ENCODE data around the gene CAMTA1.
A peak's percentile ranks its signal among the peaks of the same experiment; 100 is the strongest.

CAMTA1 gene

DNA sequence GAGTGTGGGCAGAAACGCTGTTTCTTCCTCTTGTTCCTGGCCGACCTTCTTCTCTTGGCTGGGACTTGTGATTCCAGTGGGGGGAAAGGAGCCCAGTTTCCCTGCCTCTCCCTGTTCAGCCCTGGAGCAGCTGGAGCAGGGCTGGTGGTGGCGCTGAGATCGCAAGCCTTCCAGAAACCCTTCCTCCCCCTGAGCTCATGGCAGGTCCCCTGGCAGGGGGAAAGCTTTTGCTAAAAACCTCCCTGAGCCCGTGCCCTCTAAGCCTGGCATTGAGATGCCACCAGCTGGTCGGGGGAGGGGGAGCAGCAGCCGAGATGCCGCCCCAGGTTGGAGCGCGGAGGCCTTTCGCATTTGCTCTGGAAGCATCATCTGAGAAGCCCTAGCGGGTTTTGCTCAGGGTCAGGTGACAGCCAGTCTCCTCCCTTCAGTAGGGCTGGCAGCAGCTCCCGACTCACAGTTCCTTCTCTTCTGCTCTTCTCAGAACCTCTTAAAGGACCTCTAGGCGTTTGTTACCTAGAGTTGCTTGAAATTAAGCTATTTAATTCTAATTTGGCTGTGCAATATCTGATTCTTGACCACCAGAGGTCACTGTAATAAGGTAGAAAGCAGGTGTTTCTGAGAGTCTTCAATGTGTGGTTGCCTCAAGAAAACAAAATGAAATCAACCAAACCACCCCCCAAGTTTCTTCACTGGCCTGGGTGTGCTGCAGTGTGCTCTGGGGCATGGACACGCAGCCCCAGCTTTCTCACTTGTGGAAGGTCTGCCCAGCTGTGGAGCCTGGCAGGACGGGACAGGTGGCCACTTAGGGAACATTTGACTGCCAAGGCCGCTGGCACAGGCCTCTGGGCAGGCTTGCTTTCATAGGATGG, 257.3 kb downstream of the CAMTA1 start:
- Histone ChIP-seq H3K27me3 (replicated peaks; ENCODE audit: insufficient read depth, low read length) (peaks cover 94% of the 10 kb centered on the region), H3K79me2 (ENCODE audit: low read length) (no peaks in the 10 kb centered on the region), H3K9me2 (replicated peaks; ENCODE audit: insufficient read depth, low read length) (no peaks in the 10 kb centered on the region), H4K20me1 (ENCODE audit: insufficient read depth, low read length) (no peaks in the 10 kb centered on the region; the same call in 1 of the 2 replicates), H3K4me1 (ENCODE audit: low read length) (no peaks in the 10 kb centered on the region), H2AFZ (ENCODE audit: low read length) (no peak overlapping the region), H3K36me3 (replicated peaks; ENCODE audit: insufficient read depth, low read length) (no peaks in the 10 kb centered on the region), H3K9me3 (replicated peaks; ENCODE audit: insufficient read depth, low read length) (no peaks in the 10 kb centered on the region), H3K4me2 (ENCODE audit: low read depth, low read length) (peak overlapping the region; percentile 41), H3F3A (ENCODE audit: insufficient read depth, low read length) (no peaks in the 10 kb centered on the region), H3K4me3 (ENCODE audit: low read length) (no peak overlapping the region), H3K9ac (ENCODE audit: low read length) (no peak overlapping the region), H3K27ac (ENCODE audit: low read length) (no peak overlapping the region)
- DNase-seq: peak; percentile 63
- no peak for TF ChIP-seq EZH2 (optimal IDR thresholded peaks at IDR 0.05; ENCODE audit: low read depth, low read length)
- TF ChIP-seq, protein P1, sequence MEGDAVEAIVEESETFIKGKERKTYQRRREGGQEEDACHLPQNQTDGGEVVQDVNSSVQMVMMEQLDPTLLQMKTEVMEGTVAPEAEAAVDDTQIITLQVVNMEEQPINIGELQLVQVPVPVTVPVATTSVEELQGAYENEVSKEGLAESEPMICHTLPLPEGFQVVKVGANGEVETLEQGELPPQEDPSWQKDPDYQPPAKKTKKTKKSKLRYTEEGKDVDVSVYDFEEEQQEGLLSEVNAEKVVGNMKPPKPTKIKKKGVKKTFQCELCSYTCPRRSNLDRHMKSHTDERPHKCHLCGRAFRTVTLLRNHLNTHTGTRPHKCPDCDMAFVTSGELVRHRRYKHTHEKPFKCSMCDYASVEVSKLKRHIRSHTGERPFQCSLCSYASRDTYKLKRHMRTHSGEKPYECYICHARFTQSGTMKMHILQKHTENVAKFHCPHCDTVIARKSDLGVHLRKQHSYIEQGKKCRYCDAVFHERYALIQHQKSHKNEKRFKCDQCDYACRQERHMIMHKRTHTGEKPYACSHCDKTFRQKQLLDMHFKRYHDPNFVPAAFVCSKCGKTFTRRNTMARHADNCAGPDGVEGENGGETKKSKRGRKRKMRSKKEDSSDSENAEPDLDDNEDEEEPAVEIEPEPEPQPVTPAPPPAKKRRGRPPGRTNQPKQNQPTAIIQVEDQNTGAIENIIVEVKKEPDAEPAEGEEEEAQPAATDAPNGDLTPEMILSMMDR (IDR thresholded peaks at IDR 0.05; ENCODE audit: low read length): peak; percentile 66

DNA sequence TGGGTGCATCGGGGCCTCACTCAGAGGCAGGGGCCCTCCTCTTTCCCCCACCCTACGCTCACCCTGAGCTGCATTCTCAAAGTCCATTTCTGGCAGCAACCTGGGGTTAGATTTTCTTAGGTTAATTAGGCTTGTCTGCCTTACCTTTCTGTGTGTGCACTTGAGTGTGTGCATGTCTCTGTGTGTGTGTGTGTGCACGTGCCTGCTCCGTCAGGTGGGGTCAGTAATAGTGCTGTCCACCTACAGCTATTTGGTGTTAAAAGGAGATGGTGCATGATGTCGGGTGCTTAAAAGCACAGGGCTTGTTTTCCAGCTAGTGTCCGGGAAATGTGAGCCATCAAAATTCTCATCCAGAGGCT, 257.9 kb downstream of the CAMTA1 start:
- Histone ChIP-seq H3K9ac (ENCODE audit: low read length) (no peak overlapping the region), H3K4me3 (ENCODE audit: low read length) (no peak overlapping the region), H3K27me3 (replicated peaks; ENCODE audit: insufficient read depth, low read length) (peaks cover 96% of the 10 kb centered on the region), H3K79me2 (ENCODE audit: low read length) (no peaks in the 10 kb centered on the region), H3F3A (ENCODE audit: insufficient read depth, low read length) (no peaks in the 10 kb centered on the region), H4K20me1 (ENCODE audit: insufficient read depth, low read length) (no peaks in the 10 kb centered on the region; the same call in 1 of the 2 replicates), H2AFZ (ENCODE audit: low read length) (no peak overlapping the region), H3K4me2 (ENCODE audit: low read depth, low read length) (no peak overlapping the region), H3K4me1 (ENCODE audit: low read length) (no peaks in the 10 kb centered on the region), H3K27ac (ENCODE audit: low read length) (no peak overlapping the region), H3K36me3 (replicated peaks; ENCODE audit: insufficient read depth, low read length) (no peaks in the 10 kb centered on the region), H3K9me2 (replicated peaks; ENCODE audit: insufficient read depth, low read length) (no peaks in the 10 kb centered on the region), H3K9me3 (replicated peaks; ENCODE audit: insufficient read depth, low read length) (no peaks in the 10 kb centered on the region)
- TF ChIP-seq, protein P1 (IDR thresholded peaks at IDR 0.05; ENCODE audit: low read length): no peak
- TF ChIP-seq EZH2 (optimal IDR thresholded peaks at IDR 0.05; ENCODE audit: low read depth, low read length): no peak
- DNase-seq: no peak

DNA sequence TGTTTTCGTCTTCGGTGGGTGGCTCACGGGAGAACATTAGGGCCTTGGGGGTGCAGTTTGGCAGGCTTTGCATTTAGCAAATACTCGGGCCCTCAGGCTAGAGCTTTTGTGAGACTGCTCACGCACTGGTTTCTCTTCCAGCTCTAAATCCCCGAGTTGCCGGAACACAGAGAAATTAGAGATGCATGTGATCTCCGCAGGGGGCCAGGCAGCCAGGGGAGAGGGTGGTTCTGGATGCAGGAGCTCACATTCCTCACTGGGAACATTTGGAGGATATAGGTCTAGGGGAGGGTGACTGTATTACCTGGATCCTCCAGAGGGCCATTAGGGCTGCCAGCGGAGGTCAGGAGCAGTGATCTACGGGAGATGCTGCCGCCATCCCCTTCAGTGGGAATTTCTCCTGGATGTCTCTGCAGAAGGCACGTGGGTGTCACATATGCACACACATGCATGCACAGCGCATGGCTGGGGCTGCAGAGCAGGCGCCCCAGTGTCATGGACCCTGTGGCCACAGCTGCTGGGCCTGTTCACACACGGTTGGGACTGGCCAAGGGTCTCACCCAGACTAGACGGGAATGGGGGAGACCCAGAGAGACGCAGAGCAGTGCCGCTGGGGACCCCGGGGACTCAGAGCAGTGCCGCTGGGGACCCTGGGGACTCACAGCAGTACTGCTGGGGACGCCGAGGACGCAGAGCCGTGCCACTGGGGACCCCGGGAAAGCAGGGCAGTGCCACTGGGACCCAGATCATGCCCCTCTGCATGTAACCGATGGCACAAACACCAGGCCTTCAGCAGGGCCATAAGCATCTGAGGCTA, 258.7 kb downstream of the CAMTA1 start:
- Histone ChIP-seq H3K79me2 (ENCODE audit: low read length) (no peaks in the 10 kb centered on the region), H2AFZ (ENCODE audit: low read length) (no peak overlapping the region), H3K4me2 (ENCODE audit: low read depth, low read length) (no peak overlapping the region), H3K27me3 (replicated peaks; ENCODE audit: insufficient read depth, low read length) (peaks cover 99% of the 10 kb centered on the region), H3K4me1 (ENCODE audit: low read length) (no peaks in the 10 kb centered on the region), H4K20me1 (ENCODE audit: insufficient read depth, low read length) (no peaks in the 10 kb centered on the region; the same call in 1 of the 2 replicates), H3K9me3 (replicated peaks; ENCODE audit: insufficient read depth, low read length) (no peaks in the 10 kb centered on the region), H3K9me2 (replicated peaks; ENCODE audit: insufficient read depth, low read length) (no peaks in the 10 kb centered on the region), H3K27ac (ENCODE audit: low read length) (no peak overlapping the region), H3K36me3 (replicated peaks; ENCODE audit: insufficient read depth, low read length) (no peaks in the 10 kb centered on the region), H3F3A (ENCODE audit: insufficient read depth, low read length) (no peaks in the 10 kb centered on the region), H3K9ac (ENCODE audit: low read length) (no peak overlapping the region), H3K4me3 (ENCODE audit: low read length) (no peak overlapping the region)
- TF ChIP-seq, protein P1 (IDR thresholded peaks at IDR 0.05; ENCODE audit: low read length): no peak
- no peak for TF ChIP-seq EZH2phosphoT487 (IDR thresholded peaks at IDR 0.05; ENCODE audit: low read length)
- TF ChIP-seq EZH2 (optimal IDR thresholded peaks at IDR 0.05; ENCODE audit: low read depth, low read length): no peak
- no peak for DNase-seq
